IMR-90 (cell line): ENCODE measurements around the gene DEAF1.

Experiments used
- FOS ChIP-seq: fragments of 150-350 bp; IDR thresholded peaks from 2 replicates; pipeline ENCODE4 v1.6.1; 2016; ENCODE audit warnings: low read depth, low read length
- MAZ ChIP-seq: IDR thresholded peaks from 2 replicates; pipeline ENCODE4 v1.6.1; 2012; ENCODE audit warnings: low read depth, mild to moderate bottlenecking, low read length, improper control_type of control experiment, moderate library complexity, borderline replicate concordance
- MXI1 ChIP-seq: IDR thresholded peaks from 2 replicates; pipeline ENCODE4 v1.6.1; 2012; ENCODE audit warnings: low read depth, mild to moderate bottlenecking, low read length, moderate library complexity, borderline replicate concordance
- POLR2A ChIP-seq: IDR thresholded peaks from 2 replicates; pipeline ENCODE4 v1.6.1; 2012; ENCODE audit warnings: mild to moderate bottlenecking, low read depth, low read length
- SMC3 ChIP-seq: fragments of 150-350 bp; IDR thresholded peaks from 2 replicates; pipeline ENCODE4 v1.6.1; 2016; ENCODE audit warnings: low read depth, mild to moderate bottlenecking, antibody characterized with exemption, low read length, moderate library complexity
- TF ChIP-seq, protein P1 (sequence below): conservative IDR thresholded peaks from 2 replicates; pipeline ENCODE4 v1.5.1; 2012; ENCODE audit warnings: mild to moderate bottlenecking, low read depth, low read length, improper control_type of control experiment

- no peak for TF ChIP-seq SMC3
- TF ChIP-seq, protein P1, sequence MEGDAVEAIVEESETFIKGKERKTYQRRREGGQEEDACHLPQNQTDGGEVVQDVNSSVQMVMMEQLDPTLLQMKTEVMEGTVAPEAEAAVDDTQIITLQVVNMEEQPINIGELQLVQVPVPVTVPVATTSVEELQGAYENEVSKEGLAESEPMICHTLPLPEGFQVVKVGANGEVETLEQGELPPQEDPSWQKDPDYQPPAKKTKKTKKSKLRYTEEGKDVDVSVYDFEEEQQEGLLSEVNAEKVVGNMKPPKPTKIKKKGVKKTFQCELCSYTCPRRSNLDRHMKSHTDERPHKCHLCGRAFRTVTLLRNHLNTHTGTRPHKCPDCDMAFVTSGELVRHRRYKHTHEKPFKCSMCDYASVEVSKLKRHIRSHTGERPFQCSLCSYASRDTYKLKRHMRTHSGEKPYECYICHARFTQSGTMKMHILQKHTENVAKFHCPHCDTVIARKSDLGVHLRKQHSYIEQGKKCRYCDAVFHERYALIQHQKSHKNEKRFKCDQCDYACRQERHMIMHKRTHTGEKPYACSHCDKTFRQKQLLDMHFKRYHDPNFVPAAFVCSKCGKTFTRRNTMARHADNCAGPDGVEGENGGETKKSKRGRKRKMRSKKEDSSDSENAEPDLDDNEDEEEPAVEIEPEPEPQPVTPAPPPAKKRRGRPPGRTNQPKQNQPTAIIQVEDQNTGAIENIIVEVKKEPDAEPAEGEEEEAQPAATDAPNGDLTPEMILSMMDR: no peak
- no peak for TF ChIP-seq FOS
- no peak for TF ChIP-seq MAZ
- no peak for TF ChIP-seq POLR2A
- TF ChIP-seq MXI1: peak; percentile 86
Measured at GRCh38 chr11:697811-698311, 2.8 kb upstream of the DEAF1 start.
